Bronchial epithelial cell (primary cell): ENCODE measurements around the gene P2RY6. TPM values are rescaled to one million over a fixed set of nuclear protein-coding genes. Genes with fewer than 3 reads are reported as not detected.

Experiments
- DNase-seq: peaks from one replicate; pipeline ENCODE4 v3.0.0-alpha.2; 2010; ENCODE audit warnings: low read depth
- FAIRE-seq: peaks from 2 replicates; lab custom pipeline; 2011; peaks lifted over from hg19 to GRCh38; lab: Jason Lieb, UNC
- H3K27me3 ChIP-seq: 2 replicates; pipeline ENCODE4 v1.5.1; 2011; ENCODE audit warnings: low read length; ENCODE audit not compliant: control insufficient read depth, insufficient read depth
- H3K36me3 ChIP-seq: 2 replicates; pipeline ENCODE4 v1.5.1; 2011; ENCODE audit warnings: low read length; ENCODE audit not compliant: control insufficient read depth, insufficient read depth
- H3K4me3 ChIP-seq: 2 replicates; pipeline ENCODE4 v1.5.1; 2011; ENCODE audit warnings: mild to moderate bottlenecking, low read depth, low read length, control low read depth
- total RNA-seq: library from RNA; depleted of rRNA; stranded (reverse); fragments of >200 nt; gene quantifications from 2 replicates; pipeline ENCODE4 v1.2.1, GENCODE V29; 2014
- TF ChIP-seq, protein P1 (sequence below): IDR thresholded peaks from 2 replicates; pipeline ENCODE4 v1.5.1; 2011; ENCODE audit warnings: mild to moderate bottlenecking, moderate library complexity, low read length, control low read depth, inconsistent platforms; ENCODE audit not compliant: insufficient read depth, severe bottlenecking

The P2RY6 gene
- total RNA-seq, 1 donor from 2014 or later = not detected

GRCh38 chr11:73257342-73258103 lies 14.6 kb upstream of the P2RY6 start:
- FAIRE-seq (peak; percentile 55), DNase-seq (peak; percentile 91)
- Histone ChIP-seq H3K27me3 (no peaks in the 10 kb centered on the region), H3K36me3 (no peaks in the 10 kb centered on the region), H3K4me3 (no peak overlapping the region)
- TF ChIP-seq, protein P1, sequence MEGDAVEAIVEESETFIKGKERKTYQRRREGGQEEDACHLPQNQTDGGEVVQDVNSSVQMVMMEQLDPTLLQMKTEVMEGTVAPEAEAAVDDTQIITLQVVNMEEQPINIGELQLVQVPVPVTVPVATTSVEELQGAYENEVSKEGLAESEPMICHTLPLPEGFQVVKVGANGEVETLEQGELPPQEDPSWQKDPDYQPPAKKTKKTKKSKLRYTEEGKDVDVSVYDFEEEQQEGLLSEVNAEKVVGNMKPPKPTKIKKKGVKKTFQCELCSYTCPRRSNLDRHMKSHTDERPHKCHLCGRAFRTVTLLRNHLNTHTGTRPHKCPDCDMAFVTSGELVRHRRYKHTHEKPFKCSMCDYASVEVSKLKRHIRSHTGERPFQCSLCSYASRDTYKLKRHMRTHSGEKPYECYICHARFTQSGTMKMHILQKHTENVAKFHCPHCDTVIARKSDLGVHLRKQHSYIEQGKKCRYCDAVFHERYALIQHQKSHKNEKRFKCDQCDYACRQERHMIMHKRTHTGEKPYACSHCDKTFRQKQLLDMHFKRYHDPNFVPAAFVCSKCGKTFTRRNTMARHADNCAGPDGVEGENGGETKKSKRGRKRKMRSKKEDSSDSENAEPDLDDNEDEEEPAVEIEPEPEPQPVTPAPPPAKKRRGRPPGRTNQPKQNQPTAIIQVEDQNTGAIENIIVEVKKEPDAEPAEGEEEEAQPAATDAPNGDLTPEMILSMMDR = no peak

DNA sequence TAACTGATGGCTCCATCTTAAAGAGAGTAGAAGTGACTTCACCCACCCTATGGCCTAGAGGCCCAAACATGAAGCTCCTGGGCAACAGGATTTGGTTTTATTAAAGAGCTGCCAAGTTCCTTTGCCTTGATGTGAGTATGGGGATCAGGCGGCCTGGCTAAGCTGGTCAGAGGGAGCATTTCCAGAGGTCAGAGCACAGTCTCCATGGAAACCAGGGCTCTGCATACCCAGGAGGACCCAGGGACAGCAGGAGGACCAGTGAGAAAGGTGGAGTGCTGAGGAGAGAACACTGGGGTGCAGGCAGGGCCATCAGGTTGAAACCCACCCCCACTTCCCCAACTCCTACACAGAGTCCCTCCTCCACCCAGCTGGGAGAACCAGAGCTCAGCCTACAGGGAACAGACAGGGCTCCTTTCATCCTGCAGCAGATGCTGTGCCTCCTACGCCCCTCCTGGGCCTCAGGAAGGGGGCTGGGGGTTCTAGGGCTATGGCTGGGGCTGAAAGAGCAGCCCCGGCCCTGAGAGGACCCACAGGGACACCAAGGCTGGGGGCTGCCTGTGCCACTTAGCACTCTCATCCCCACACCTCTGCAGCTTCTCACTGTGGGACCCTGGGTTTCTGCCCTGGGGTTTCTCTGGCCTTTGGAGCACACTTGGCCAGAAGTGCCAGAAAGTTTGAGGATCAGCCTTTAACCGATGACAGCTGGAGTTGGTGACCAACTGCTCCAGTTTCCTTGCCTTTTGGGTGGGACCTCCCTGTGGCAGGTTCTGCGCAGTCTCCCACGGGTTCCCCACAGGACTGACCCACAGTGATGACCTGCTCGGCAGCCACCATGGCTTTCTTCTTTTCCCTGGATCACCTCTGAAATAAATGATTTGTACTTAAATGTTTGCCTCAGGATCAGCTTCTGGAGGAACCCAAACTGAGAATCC lies 13.8 kb upstream of the P2RY6 start:
- Histone ChIP-seq H3K27me3 (no peaks in the 10 kb centered on the region), H3K36me3 (no peaks in the 10 kb centered on the region), H3K4me3 (no peak overlapping the region)
- peak; percentile 55 for FAIRE-seq
- no peak for DNase-seq
- TF ChIP-seq, protein P1 = no peak

DNA sequence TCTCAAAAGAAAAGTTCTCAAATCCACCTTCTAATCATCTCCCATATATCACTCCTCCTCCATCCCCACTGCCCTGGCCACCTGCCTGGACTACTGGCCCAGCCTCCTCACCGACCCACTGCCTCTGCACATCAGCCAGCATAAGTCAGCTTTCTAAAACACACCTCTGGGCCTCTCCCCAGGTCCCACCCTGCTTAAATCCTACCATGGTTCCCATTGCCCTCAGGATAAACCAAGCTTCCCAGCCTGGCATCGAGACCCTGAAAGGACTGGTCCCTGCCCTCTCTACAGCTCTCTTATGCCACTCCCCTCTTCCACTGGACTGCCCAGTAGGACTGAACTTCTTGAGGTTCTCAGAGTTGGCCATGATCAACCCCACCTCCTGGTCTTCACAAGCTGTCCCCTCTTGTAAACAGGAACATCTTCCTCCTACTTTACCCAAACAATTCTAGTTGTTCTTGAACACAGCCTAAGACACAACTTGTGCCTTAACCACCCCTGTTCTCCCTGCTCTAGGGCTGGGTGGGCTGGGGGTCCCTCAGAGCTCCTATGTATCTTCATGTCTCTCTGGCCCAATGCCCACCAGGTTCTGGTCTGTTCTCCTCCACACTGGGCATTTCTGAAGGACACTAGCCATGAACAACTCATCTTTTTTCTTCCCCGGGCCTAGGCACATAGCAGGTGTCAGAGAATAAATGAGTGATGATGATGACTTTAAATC lies 12.6 kb upstream of the P2RY6 start:
- no peak for DNase-seq
- no peaks in the 10 kb centered on the region for H3K36me3 ChIP-seq
- H3K4me3 ChIP-seq = no peak overlapping the region
- TF ChIP-seq, protein P1 = no peak
- no peak for FAIRE-seq
- no peaks in the 10 kb centered on the region for H3K27me3 ChIP-seq

GRCh38 chr11:73260127-73260457 lies 12.0 kb upstream of the P2RY6 start:
- TF ChIP-seq, protein P1 = no peak
- no peaks in the 10 kb centered on the region for H3K27me3 ChIP-seq
- DNase-seq (no peak), FAIRE-seq (no peak)
- no peak overlapping the region for H3K4me3 ChIP-seq
- H3K36me3 ChIP-seq = no peaks in the 10 kb centered on the region

DNA sequence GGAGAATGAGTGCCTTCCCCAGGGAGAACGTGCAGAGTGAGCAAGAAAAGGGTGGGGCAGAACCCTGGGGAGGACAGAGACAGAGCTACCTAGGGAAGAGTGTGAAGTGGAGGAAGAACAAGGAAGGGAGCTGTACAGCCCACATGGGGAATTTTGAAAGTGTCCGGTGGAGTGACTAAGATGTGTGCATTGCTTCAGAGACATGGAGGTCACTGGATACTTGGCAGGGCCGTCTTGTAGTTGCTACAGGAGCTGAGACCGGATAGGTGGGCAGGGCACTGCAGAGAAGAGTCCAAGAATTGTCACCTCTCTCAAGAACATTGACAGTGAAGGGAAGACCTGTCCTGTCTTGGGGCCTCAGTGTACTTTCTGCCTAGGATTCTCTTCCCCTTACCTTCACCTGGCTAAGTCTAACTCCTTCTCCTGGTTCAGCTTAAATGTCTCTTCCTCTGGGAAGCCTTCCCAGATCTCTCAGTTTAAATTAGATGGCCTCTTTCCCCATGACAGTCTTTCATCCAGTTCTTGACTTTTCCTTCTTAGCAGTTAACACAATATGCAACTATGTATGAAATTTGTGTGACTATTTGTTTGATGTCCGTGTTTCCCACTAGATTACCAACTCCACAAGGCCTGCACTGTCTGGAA lies 9.2 kb upstream of the P2RY6 start:
- Histone ChIP-seq H3K27me3 (no peaks in the 10 kb centered on the region), H3K36me3 (no peaks in the 10 kb centered on the region), H3K4me3 (no peak overlapping the region)
- TF ChIP-seq, protein P1 = no peak
- peak; percentile 65 for DNase-seq
- peak; percentile 81 for FAIRE-seq
